ENCODE measurements around the gene FAAP20. TPM values are rescaled to one million over a fixed set of nuclear protein-coding genes. Genes with fewer than 3 reads are reported as not detected.

The FAAP20 gene
- total and polyA plus RNA-seq, 9 of the 15 experiments (the other 6 are each of a cell fraction or from before 2014, with no cell fraction given) = 0.58 to 143 (median 9.9) TPM

GRCh38 chr1:2230781-2231531 is 36.4 kb upstream of the FAAP20 start (continued):
- 0 out of 6 replicates have a peak, but pooled peaks of 1 of the 3 experiments have one; percentile 3 for TF ChIP-seq CTCF (IDR thresholded peaks at IDR 0.05 in 2 of 3, conservative IDR thresholded peaks at IDR 0.05 in 1 of 3; ENCODE audit: insufficient read depth in 2 of 3, low read depth in 1 of 3, low read length in 3 of 3)
- TF ChIP-seq ATF2 (CRISPR knock-in tag; IDR thresholded peaks at IDR 0.05) = no peak
- peak in 1 of 3 experiments; percentile 11 for TF ChIP-seq YY1 (IDR thresholded peaks at IDR 0.05; ENCODE audit: borderline replicate concordance in 1 of 3, control insufficient read depth in 1 of 3, extremely low read depth in 1 of 3, insufficient read depth in 3 of 3, insufficient read length in 1 of 3, insufficient replicate concordance in 2 of 3, low read depth in 1 of 3, low read length in 2 of 3)
- peak; percentile 93 for TF ChIP-seq HDGF (IDR thresholded peaks at IDR 0.05)
- TF ChIP-seq NKRF (IDR thresholded peaks at IDR 0.05; ENCODE audit: borderline replicate concordance) = peak; percentile 62
- 0 out of 4 replicates have a peak, but pooled peaks have one; percentile 16 to 29 for TF ChIP-seq MAZ (CRISPR knock-in tag; conservative IDR thresholded peaks at IDR 0.05 in 1 of 2, IDR thresholded peaks at IDR 0.05 in 1 of 2)
- peak; percentile 44; the same call in 1 of the 2 replicates for TF ChIP-seq SAFB (IDR thresholded peaks at IDR 0.05; ENCODE audit: borderline replicate concordance, low read depth, low read length)
- peak in 1 of 2 experiments; percentile 75; a peak in 3 of 4 replicates for TF ChIP-seq UBTF (IDR thresholded peaks at IDR 0.05; ENCODE audit: borderline replicate concordance in 1 of 2, low read depth in 2 of 2, low read length in 2 of 2)
- no peak for TF ChIP-seq ZNF143 (CRISPR knock-in tag; IDR thresholded peaks at IDR 0.05)
- no peak for TF ChIP-seq CHD2 (IDR thresholded peaks at IDR 0.05; ENCODE audit: low read depth, low read length)
- TF ChIP-seq NFE2L1 (tag; IDR thresholded peaks at IDR 0.05; ENCODE audit: borderline replicate concordance, low read depth) = no peak
- peak in 1 of 2 experiments; percentile 23 for TF ChIP-seq E2F6 (IDR thresholded peaks at IDR 0.05; ENCODE audit: borderline replicate concordance in 1 of 2, extremely low read depth in 1 of 2, insufficient read depth in 1 of 2, insufficient read length in 1 of 2, low read depth in 1 of 2, low read length in 1 of 2, poor library complexity in 1 of 2, severe bottlenecking in 1 of 2)
